PC-3 (cell line): ENCODE data around the gene PRPSAP2.

Source experiments
- EZH2 ChIP-seq: fragments of 300-600 bp; sonication (generic); IDR thresholded peaks from one replicate; pipeline ENCODE4 v1.6.1; 2017; ENCODE audit warnings: antibody characterized with exemption, mild to moderate bottlenecking, low read length; ENCODE audit not compliant: unreplicated experiment
- TF ChIP-seq, protein P1 (sequence below): fragments of 300-600 bp; sonication (generic); conservative IDR thresholded peaks from 2 replicates; pipeline ENCODE4 v1.5.1; 2017; ENCODE audit warnings: antibody characterized with exemption, low read depth, mild to moderate bottlenecking, low read length

DNA sequence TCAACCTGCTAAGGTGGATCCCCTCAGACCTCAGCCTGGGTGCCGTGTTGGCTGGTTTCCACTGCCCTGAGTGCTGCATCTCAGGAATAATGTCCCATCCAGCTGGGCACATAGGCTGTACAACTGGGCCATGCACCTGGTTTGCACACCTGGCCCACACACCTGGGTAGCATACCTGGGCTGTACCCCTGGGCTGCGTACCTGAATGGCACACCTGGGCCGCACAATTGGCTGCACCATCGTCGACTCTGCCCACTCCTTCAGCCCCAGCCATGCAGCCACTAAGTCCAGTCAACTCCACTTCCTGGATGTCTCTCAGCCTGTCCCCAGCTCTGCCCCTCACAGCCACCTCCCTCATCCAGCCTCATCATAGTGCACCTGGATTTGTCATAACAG lies 101.9 kb downstream of the PRPSAP2 start:
- TF ChIP-seq, protein P1, sequence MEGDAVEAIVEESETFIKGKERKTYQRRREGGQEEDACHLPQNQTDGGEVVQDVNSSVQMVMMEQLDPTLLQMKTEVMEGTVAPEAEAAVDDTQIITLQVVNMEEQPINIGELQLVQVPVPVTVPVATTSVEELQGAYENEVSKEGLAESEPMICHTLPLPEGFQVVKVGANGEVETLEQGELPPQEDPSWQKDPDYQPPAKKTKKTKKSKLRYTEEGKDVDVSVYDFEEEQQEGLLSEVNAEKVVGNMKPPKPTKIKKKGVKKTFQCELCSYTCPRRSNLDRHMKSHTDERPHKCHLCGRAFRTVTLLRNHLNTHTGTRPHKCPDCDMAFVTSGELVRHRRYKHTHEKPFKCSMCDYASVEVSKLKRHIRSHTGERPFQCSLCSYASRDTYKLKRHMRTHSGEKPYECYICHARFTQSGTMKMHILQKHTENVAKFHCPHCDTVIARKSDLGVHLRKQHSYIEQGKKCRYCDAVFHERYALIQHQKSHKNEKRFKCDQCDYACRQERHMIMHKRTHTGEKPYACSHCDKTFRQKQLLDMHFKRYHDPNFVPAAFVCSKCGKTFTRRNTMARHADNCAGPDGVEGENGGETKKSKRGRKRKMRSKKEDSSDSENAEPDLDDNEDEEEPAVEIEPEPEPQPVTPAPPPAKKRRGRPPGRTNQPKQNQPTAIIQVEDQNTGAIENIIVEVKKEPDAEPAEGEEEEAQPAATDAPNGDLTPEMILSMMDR: no peak
- TF ChIP-seq EZH2: no peak
